Astrocyte (in vitro differentiated cells and primary cell): Measurements from ENCODE around the gene ENTPD8. TPM values are rescaled to one million over a fixed set of nuclear protein-coding genes. Genes with fewer than 3 reads are reported as not detected.

ENCODE experiments used
- DNase-seq: peaks from one replicate; pipeline ENCODE4 v3.0.0-alpha.2; 2010; ENCODE audit warnings: low read depth
- FAIRE-seq: peaks from 2 replicates; lab custom pipeline; 2011; peaks lifted over from hg19 to GRCh38; lab: Jason Lieb, UNC
- H2AFZ ChIP-seq: 2 replicates; pipeline ENCODE4 v1.6.0; 2012; ENCODE audit warnings: low read depth, low read length, inconsistent platforms
- H3K27ac ChIP-seq: 2 replicates; pipeline ENCODE4 v1.5.1; 2011; ENCODE audit warnings: low read depth, low read length, inconsistent platforms
- H3K27me3 ChIP-seq: 2 replicates; pipeline ENCODE4 v1.6.0; 2011; ENCODE audit warnings: low read length, inconsistent platforms; ENCODE audit not compliant: insufficient read depth
- H3K36me3 ChIP-seq: 2 replicates; pipeline ENCODE4 v1.5.1; 2011; ENCODE audit warnings: low read length, inconsistent platforms; ENCODE audit not compliant: insufficient read depth
- H3K4me1 ChIP-seq: 2 replicates; pipeline ENCODE4 v1.5.1; 2011; ENCODE audit warnings: low read length, inconsistent platforms; ENCODE audit not compliant: insufficient read depth
- H3K4me2 ChIP-seq: 2 replicates; pipeline ENCODE4 v1.6.0; 2012; ENCODE audit warnings: low read length, inconsistent platforms
- H3K4me3 ChIP-seq: 2 replicates; pipeline ENCODE4 v1.5.1; 2011; ENCODE audit warnings: low read depth, mild to moderate bottlenecking, low read length, inconsistent platforms; ENCODE audit not compliant: insufficient read depth
- H3K79me2 ChIP-seq: 2 replicates; pipeline ENCODE4 v1.6.0; 2012; ENCODE audit warnings: mild to moderate bottlenecking, low read length, inconsistent platforms; ENCODE audit not compliant: insufficient read depth
- H3K9ac ChIP-seq: 2 replicates; pipeline ENCODE4 v1.6.0; 2012; ENCODE audit warnings: mild to moderate bottlenecking, low read length, inconsistent platforms
- H3K9me3 ChIP-seq: 2 replicates; pipeline ENCODE4 v1.5.1; 2012; ENCODE audit warnings: low read depth, mild to moderate bottlenecking, low read length, inconsistent platforms; ENCODE audit not compliant: insufficient read depth
- H4K20me1 ChIP-seq: 2 replicates; pipeline ENCODE4 v1.6.0; 2012; ENCODE audit warnings: low read length, inconsistent platforms; ENCODE audit not compliant: insufficient read depth
- H3K27ac Mint-ChIP-seq: one replicate; pipeline ENCODE4 v1.8.0; 2021; ENCODE audit warnings: mild to moderate bottlenecking, mixed read lengths; ENCODE audit not compliant: unreplicated experiment
- H3K27me3 Mint-ChIP-seq: one replicate; pipeline ENCODE4 v1.8.0; 2021; ENCODE audit warnings: low read depth, mixed read lengths; ENCODE audit not compliant: unreplicated experiment
- H3K36me3 Mint-ChIP-seq: one replicate; pipeline ENCODE4 v1.8.0; 2021; ENCODE audit warnings: low read depth, mixed read lengths; ENCODE audit not compliant: unreplicated experiment
- H3K4me1 Mint-ChIP-seq: one replicate; pipeline ENCODE4 v1.8.0; 2021; ENCODE audit warnings: low read depth, mixed read lengths; ENCODE audit not compliant: unreplicated experiment
- H3K4me3 Mint-ChIP-seq: one replicate; pipeline ENCODE4 v1.8.0; 2021; ENCODE audit warnings: mild to moderate bottlenecking, moderate library complexity, mixed read lengths; ENCODE audit not compliant: unreplicated experiment
- H3K9me3 Mint-ChIP-seq: one replicate; pipeline ENCODE4 v1.8.0; 2021; ENCODE audit warnings: mild to moderate bottlenecking, mixed read lengths; ENCODE audit not compliant: unreplicated experiment
- CTCF ChIP-seq: IDR thresholded peaks from 2 replicates; pipeline ENCODE4 v1.5.1; 2011; ENCODE audit warnings: low read depth, mild to moderate bottlenecking, inconsistent platforms, low read length, moderate library complexity; ENCODE audit not compliant: insufficient read depth
- EZH2 ChIP-seq: IDR thresholded peaks from 2 replicates; pipeline ENCODE4 v1.6.1; 2012; ENCODE audit warnings: mild to moderate bottlenecking, low read length, inconsistent platforms; ENCODE audit not compliant: insufficient read depth
- total RNA-seq: library from RNA; stranded (reverse); gene quantifications from 2 replicates; pipeline ENCODE4 v1.2.1, GENCODE V29; 2021

Gene ENTPD8
- total RNA-seq, 1 donor from 2014 or later: 0.11 TPM

- Mint-ChIP-seq H3K27me3 (peaks cover 3% of the 10 kb centered on the region), H3K36me3 (peaks cover 3% of the 10 kb centered on the region), H3K9me3 (no peaks in the 10 kb centered on the region), H3K4me1 (peaks cover 10% of the 10 kb centered on the region), H3K4me3 (no peak overlapping the region), H3K27ac (no peak overlapping the region)
- H2AFZ ChIP-seq: no peak overlapping the region
- H3K79me2 ChIP-seq: no peaks in the 10 kb centered on the region
- peaks cover 30% of the 10 kb centered on the region for H4K20me1 ChIP-seq
- H3K27ac ChIP-seq: no peak overlapping the region
- H3K4me2 ChIP-seq: no peak overlapping the region
- no peaks in the 10 kb centered on the region for H3K36me3 ChIP-seq
- TF ChIP-seq CTCF (no peak), EZH2 (no peak)
- no peaks in the 10 kb centered on the region for H3K27me3 ChIP-seq
- H3K9ac ChIP-seq: no peak overlapping the region
- no peak overlapping the region for H3K4me3 ChIP-seq
- peaks cover 34% of the 10 kb centered on the region for H3K4me1 ChIP-seq
- DNase-seq: no peak
- no peaks in the 10 kb centered on the region for H3K9me3 ChIP-seq
- FAIRE-seq: no peak
These were observed 19.5 kb upstream of the ENTPD8 start for GRCh38 chr9:137460363-137461315.

- FAIRE-seq (no peak), DNase-seq (no peak)
- Histone ChIP-seq H4K20me1 (peaks cover 37% of the 10 kb centered on the region), H2AFZ (peak overlapping the region; percentile 88), H3K9ac (peak overlapping the region; percentile 55), H3K27me3 (no peaks in the 10 kb centered on the region), H3K36me3 (no peaks in the 10 kb centered on the region), H3K4me3 (no peak overlapping the region), H3K27ac (peak overlapping the region; percentile 48), H3K9me3 (no peaks in the 10 kb centered on the region), H3K4me1 (peaks cover 42% of the 10 kb centered on the region), H3K79me2 (no peaks in the 10 kb centered on the region), H3K4me2 (peak overlapping the region; percentile 96)
- Mint-ChIP-seq H3K4me3 (peak overlapping the region; percentile 62), H3K27me3 (no peaks in the 10 kb centered on the region), H3K4me1 (peaks cover 10% of the 10 kb centered on the region), H3K27ac (no peak overlapping the region), H3K36me3 (peaks cover 3% of the 10 kb centered on the region), H3K9me3 (no peaks in the 10 kb centered on the region)
- TF ChIP-seq CTCF: no peak
- TF ChIP-seq EZH2: no peak
These were observed 18.6 kb upstream of the ENTPD8 start for GRCh38 chr9:137459601-137460362.
